Upper lobe of left lung (tissue), 4 donors: ENCODE measurements around the gene CXCL11.

Experiments used
- EP300 ChIP-seq, 4 donors: sonication (generic); formaldehyde crosslinking; IDR thresholded peaks; one replicate each; pipeline ENCODE4 v1.5.1; 2017; ENCODE audit warnings: antibody characterized with exemption in 4 of 4, control low read depth in 2 of 4
- POLR2A ChIP-seq, 4 donors: fragments of 450-650 bp; IDR thresholded peaks; one replicate each; pipeline ENCODE4 v1.5.1; 2016 to 2017; ENCODE audit warnings: antibody characterized with exemption in 4 of 4, mild to moderate bottlenecking in 2 of 4
- POLR2AphosphoS5 ChIP-seq, 2 donors: sonication (generic); formaldehyde crosslinking; IDR thresholded peaks; one replicate each; pipeline ENCODE4 v1.5.1; 2017; ENCODE audit warnings: antibody characterized with exemption in 2 of 2
- TF ChIP-seq, protein P1 (sequence below), 6 experiments: fragments of 450-650 bp in 4 of 6; fragments of 200-600 bp in 2 of 6; sonication (generic) in 2 of 6; IDR thresholded peaks; one replicate each; pipeline ENCODE4 v1.5.1; 2016 to 2019; ENCODE audit warnings: antibody characterized with exemption in 6 of 6

DNA sequence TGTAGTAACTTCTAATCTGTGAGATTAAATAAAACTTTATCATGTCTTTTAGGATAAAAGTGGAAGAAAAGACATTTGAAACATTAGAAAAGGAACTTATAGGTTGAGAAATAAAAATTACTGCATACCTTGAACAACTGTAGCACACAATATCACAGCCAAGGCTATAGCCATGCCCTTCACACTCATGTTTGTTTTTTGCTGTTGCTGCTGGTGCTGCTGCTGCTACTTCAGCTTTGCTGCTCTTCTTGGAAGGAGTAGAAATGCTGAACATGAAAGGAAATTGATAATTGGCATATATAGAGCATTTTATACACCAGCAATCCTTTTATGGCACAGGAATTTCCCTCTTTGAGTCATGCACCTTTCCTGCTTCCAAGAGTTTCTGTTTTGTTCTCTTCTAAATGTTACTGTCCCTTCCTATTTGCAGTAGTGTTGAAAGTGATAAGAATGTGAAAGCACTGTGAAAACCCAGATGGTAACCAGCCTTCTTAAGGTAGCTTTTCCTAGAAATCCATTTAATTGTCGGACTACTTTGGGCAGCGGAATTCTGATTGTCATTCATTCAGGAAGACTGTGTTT is at the start of gene CXCL11:
- TF ChIP-seq, protein P1, sequence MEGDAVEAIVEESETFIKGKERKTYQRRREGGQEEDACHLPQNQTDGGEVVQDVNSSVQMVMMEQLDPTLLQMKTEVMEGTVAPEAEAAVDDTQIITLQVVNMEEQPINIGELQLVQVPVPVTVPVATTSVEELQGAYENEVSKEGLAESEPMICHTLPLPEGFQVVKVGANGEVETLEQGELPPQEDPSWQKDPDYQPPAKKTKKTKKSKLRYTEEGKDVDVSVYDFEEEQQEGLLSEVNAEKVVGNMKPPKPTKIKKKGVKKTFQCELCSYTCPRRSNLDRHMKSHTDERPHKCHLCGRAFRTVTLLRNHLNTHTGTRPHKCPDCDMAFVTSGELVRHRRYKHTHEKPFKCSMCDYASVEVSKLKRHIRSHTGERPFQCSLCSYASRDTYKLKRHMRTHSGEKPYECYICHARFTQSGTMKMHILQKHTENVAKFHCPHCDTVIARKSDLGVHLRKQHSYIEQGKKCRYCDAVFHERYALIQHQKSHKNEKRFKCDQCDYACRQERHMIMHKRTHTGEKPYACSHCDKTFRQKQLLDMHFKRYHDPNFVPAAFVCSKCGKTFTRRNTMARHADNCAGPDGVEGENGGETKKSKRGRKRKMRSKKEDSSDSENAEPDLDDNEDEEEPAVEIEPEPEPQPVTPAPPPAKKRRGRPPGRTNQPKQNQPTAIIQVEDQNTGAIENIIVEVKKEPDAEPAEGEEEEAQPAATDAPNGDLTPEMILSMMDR (IDR thresholded peaks at IDR 0.05), result no peak
- TF ChIP-seq POLR2AphosphoS5 (IDR thresholded peaks at IDR 0.05), result no peak
- no peak for TF ChIP-seq EP300 (IDR thresholded peaks at IDR 0.05)
- TF ChIP-seq POLR2A (IDR thresholded peaks at IDR 0.05), result no peak
